Left renal cortex interstitium (tissue), 4 donors: Measurements from ENCODE around the gene GAS2. TPM values are rescaled to one million over a fixed set of nuclear protein-coding genes. Genes with fewer than 3 reads are reported as not detected.

Source experiments
- DNase-seq, 4 donors: peaks; one replicate each; pipeline ENCODE4 v3.0.0-alpha.2; 2013; ENCODE audit warnings: low read depth in 4 of 4, low spot score in 2 of 4, missing footprints in 1 of 4
- polyA plus RNA-seq, 4 donors: library from polyadenylated mRNA; unstranded; fragments of 120-200 nt; gene quantifications; one replicate each; pipeline ENCODE4 v1.2.1, GENCODE V29; 2013; ENCODE audit not compliant: insufficient read length in 4 of 4

The GAS2 gene
- polyA plus RNA-seq, 4 donors = 9.6 to 13.0 (median 11.1) TPM

DNA sequence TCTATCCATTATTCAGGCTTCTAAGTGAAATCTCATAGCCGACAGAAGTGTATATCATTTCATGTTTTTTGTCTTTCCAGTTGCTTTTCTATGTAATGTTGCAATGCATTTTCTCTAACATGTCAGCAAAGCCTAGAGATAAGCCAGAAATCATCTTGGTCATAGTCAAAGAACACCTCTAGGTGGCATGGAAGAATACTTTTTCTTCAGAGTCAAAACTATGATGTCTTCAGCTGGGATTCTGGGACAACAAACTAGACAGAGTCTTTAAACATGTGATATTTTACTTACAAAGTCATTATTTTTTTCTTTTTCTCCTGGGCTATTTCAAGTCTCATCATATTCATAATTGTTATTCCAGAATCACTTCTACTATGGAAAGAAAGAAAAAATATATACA, 4.4 kb downstream of the GAS2 start:
- no peak for DNase-seq

DNA sequence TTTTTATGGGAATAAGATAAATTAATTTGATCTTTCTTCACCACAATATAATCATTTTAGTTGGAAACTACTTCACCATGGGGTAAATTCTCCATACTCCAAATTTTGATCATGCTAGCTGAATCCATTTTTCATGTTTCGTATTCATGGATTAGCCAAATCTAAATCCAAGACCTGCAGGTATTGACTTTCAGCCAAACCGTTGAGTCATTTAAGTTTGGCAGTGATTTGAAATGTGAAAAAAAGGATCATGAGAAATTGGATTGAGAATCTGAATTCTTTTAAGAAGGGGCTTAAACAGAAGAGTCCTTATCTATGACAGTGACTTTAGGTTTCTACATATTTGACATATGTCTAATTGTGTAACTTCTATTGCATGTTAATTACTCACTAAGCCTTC, 5.3 kb downstream of the GAS2 start:
- no peak for DNase-seq

DNA sequence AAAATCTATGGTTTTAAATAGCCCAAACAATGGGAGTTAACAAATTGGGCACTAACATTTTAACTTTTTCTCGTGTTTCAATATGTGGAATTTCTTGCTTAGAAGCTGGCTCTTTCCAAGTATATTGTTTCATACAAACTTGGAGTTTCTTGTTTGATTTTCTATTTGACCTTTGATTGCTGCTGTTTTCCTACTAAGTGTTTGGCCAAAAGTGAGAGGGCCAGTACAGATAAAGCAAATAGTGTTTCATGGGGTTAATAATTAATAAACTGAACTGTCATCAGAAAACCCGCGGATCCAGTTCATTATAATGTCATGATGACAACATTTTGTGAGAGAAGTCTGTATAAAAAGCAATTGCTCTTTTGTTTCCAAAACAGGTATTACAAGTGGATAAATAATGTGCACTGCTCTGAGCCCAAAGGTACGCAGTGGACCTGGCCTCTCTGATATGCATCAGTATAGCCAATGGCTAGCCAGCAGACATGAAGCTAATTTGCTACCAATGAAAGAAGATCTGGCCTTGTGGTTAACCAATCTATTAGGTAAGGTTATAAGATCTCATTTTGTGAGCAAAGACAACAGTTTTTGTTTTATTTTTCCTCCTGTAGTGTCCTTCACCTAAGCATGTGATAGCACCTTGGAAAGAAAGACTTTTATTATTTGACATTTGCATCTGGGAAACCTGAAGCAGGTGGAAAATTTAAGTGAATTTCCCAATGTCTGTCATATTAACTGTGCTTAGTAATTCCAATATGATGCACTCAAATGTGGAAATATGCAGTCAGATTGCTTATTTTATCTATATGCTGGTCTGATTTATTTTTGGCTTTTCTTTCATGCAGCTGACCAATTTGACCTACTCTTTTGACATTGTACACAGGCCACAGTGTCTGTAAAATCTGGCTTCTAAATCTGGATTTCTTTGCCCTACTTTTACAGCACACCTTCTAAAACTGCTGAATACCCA, 8.3 kb downstream of the GAS2 start:
- DNase-seq = no peak

DNA sequence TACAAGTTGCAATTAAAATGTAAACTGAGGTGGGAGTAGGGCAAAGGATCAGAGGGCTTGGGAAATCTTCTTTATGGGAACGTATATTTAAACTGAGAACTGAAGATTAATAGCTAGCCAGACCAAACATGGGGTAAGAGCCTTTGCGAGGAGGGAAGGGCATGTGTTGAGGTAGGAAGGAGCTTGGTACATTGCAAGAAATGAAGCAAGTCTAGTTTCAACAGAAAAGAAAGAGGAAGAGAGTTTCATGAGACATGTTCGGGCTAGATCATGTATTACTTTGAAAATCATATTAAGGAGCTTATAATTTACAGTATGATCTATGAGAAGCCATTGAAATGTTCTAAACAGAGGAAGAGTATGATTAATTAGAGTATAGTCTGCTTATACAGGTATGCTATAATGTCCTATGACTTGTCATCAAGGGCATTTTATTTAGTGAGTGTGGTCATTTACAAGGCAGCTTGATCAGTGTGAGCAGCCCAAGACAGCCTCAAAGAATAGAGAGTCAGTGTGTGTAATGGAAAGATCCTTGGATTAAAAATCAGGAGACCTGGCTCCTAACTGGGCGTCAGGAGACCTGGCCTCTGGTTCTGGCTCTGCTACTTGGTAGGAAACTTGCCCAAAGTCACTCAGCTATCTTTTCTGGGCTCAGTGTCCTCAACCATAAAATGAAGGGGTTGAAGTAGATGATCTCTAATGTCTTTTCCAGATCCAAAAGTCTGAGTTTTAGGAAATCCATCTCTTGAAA, 10.9 kb downstream of the GAS2 start:
- DNase-seq = no peak

DNA sequence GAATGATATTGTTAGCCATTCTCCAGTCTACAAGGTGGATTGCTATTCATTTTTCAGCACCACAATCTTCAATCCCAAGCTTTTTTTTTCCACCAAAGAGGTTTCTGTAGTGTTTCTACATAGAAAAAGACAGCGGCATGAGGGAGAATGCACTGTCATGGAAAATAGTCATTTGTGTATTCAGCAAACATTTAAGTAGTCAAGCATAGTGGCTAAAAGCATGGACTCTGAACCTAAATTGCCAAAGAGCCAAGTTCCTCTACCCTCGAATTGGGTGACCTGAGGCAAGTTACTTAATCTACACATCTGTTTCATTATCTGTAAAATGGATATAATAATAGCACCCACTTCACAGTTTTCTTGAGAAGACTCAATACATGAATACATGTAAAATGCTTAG, 14.2 kb downstream of the GAS2 start:
- DNase-seq = no peak

DNA sequence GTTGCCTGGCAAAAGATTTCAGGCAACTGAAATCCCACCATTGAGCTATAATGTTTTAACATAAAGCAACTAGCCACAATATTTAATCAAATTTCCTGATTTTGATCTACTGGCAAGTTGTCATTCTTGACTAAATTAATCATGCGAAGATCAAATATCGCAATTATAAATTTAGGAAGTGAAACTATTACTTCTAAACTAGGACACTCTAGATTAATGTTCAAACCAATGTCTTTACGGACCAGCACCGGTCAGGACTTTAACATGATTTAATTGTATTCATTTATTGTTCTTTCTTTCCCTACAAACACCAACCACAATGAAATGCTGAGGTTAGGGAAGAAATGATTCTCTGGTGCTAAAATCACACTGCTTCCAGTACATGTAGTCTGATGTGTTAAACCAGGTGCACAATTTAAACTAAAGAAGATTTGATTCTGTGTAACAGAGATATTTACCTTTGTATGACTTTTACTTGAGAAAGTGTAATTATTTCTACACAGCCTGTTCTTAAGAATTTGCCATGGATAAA, 14.9 kb downstream of the GAS2 start:
- no peak for DNase-seq

DNA sequence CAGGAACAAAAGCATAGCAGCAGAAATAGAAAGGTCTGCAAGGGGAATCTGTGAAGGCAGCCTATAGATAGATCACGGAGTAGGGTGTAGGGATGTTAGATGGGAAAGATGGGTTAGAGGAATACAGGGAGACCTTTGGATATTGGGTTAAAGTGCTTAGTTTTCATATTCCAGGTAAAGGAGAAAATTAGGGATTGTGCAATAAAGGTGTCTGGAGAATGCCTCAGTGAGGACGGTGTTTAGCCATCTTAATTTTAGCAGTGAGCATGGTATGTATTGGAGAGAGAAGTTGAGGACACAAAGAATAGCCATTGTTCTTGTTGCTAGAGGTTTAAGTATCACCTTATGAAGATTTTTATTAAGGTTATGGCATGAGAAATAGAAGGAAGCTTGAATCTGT, 17.7 kb downstream of the GAS2 start:
- no peak for DNase-seq

DNA sequence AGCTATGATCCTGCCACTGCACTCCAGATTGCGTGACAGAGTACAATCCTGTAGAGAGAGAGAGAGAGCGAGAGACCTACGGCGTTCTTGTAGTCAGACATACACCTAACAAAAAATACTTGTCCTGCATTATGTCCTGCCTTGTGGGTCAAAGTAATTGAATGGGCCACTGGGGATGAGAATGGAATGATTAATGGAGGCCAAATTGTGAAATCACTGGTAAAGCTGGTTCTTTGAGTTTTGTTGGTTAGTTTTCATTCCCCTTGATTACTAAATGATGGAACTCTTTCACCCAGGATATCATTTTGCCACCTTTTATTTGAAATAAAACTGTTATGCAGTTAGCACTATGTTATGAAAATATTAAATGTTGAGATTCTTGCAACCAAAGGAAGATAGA, 18.7 kb downstream of the GAS2 start:
- no peak for DNase-seq

DNA sequence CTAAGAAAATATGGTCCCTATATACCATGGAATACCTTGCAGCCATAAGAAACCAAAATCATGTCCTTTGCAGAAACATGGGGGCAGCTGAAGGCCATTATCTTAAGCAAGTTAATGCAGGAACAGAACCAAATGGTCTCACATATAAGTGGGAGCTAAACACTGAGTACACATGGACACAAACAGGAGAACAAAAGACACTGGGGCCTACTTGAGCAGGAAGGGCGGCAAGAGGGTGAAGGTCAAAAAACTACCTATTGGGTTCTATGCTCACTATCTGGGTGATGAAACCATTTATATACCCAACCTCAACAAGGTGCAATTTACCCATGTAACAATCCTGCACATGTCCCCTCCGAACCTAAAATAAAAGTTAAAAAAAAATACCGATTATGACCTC, 22.5 kb downstream of the GAS2 start:
- DNase-seq = no peak

DNA sequence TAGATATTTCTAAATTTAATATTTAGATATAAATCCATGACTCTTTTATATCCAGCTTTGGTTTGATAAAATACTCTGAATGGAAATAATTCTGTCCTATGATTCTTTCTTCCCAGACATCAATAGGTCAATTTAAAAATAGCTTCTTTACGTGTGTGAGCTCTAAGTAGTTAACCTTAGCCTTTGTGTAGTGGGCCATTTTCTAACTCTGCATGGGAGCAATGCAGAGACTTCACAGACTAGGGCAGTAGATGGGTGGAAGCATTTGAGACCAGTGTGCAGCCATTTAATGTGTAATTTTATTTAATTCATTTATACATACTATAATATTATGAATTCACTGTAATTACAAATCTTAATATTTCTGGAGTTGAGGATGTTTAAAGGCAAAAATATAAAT, 23.8 kb downstream of the GAS2 start:
- DNase-seq = no peak

DNA sequence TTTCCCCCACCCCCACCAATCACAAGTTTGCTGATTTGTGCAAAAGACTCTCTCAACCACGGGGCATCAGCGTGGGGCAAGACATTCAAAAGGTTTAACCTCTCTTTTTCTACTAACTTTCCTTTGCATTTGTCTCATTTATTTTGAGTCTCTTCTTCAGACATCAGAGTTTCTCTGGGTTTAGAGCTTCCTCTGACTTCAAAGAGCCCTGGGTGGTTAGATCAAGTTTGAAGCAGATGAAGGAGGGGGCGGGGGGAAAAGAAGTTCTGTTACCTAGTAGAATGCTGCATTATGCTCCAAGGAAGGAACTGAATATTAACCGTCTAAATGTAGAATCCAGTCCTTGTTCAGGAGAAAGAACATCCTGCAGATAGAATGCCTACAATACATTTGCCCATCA, 24.5 kb downstream of the GAS2 start:
- no peak for DNase-seq

DNA sequence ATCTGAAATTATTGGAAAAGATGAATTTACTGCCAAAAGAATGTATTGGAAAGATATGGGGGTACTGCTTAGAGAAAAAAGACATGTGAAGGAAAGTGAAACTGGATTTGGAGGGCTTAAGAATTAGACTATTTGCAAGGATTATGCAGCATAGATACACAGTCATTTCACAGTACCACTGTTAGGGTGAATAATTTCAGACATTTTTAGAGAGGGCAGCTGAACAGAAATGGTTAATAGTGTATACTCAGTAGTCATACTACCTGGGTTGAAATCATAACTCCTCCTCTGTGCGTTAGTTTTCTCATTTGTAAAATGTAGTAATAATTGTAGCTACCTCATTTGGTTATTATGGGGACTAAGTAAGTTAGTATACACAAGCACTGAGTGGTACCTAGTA, 33.0 kb downstream of the GAS2 start:
- no peak for DNase-seq

DNA sequence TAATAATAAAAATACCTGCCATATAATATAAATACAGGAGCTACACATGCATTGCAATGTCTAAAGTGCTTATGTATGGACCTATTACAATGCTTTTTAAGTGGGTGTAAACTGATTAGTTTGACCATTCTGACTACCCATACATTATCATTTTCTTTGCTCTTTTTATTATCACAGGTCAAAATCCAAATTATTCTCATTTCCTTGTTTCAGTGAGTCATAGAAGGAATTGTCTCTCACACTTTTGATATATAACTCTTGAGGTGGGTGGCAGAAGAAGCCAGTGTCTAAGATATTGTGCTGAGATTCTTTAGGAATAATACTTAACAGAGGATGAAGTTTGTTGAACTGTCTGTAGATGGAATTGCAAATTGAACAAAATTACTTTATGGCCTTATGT, 35.6 kb downstream of the GAS2 start:
- DNase-seq = no peak

DNA sequence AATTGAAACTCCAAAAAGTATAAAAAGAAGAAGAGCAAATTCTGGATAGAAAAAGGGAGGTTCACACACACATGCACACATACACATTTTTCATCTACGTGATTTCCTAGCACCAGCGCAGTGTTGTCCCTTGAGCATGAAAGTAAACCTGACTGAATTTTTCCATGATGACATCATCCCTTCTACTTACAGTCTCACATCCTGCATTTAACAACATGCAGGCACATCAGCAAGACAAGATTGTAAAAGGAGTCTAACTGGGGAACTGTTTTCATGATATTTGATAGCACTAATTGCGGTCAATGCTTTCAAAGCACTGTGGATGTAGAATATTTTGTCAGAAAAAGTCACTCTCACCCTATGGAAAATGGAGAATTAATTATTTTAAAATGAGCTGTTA, 36.6 kb downstream of the GAS2 start:
- peak; percentile 28 to 59 (median 48) for DNase-seq

DNA sequence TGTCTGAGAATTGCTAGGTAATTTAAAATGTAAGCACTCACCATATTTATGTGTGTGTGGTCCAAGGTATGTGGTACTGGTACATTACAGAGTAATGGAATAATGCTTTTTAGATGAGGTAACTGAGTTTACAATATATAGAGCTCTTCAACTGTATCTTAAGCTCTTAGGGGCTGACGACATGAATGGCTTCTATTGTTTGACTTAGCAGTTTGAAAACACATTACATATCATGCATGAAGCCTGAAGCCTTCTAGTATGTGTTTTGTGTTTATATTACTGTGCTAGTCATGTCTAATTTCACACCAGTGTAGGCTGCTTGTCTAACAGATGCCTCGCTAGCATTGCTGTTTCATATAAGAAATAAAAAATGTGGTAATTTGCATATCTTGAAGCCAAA, 37.2 kb downstream of the GAS2 start:
- no peak for DNase-seq

DNA sequence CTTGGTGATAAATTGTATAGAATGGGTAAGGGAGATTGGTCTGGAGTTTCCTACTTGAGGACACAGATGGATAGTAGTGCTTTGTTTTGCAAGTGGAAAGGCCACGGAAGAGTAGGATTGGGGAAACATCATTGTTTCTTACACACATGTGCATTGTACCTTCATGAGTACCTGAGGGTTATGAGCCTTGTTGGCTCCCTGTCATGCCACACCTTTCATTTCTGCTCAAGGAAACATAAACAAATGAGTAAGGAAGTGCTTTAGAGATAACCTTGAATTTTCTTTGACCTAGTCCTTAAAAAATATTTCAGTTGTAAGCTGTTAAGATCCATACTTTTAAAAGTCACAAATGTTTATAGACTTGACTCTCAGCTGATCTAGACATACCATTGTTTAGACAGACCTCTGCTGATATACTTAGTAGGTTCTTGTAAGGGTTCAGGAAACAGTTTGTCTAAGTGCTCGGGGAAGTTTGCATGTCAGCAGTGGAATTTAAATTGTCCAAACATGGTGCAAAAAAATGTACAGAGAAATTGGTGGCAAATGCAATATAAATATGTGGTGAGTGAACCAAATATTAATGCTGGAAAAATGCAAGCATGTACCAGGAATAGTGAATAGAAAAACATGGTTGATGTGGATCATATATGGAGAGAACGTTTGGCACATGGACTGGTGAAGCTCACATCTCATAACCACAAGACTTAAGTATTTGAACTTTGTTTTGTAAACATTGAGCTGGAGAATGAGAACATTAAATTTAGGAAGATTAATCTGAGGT, 40.9 kb downstream of the GAS2 start:
- no peak for DNase-seq

DNA sequence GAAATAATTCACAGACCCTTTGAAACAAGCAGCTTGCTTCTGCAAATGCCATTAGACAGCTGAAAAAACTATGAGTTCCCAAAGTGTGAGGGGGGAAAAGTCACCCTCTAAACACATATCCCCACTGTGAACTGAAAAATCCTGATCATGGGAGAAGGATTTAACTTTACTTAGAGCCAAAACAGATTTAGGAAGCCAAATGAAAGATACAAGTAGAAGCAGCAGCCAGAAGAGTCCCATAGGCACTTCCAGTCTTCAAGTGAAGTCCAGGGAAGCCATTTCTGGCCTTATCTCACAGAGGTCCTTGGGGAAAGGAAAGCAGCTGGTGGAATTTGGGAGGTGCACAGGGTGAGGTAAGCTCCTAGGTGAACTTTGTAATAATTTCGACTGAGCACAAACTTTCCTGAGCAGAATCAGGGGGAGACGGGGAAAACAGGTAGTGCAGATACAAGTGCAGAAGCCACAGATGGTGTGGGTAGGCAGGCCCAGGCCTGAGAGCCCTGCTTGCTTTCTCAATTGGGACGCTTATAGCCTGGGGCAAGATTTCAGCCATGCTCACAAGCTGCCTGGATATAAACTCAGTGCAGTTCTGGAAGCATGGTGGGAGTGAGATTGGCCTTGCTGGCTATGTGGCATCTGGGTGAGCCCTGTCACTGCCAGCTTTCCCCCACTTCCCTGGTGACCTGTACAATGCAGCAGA, 44.8 kb downstream of the GAS2 start:
- no peak for DNase-seq

DNA sequence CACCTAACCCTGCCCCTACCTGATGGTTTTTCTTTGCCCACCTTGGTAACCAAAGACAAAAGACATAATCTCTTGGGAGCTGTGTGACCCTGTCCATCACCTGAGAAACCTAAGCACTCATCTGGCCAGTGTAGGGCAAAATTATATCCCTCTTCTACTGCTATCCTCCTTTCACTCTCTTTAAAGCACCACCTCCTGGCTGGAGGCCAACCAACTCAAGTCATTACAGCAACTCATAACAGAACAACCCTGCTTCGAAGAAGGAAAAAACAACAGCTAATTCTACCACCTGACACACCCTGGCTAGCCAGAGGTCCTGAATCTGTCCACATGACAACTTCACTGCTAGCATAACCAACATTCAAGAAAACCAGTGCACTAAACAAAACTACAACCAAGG, 45.5 kb downstream of the GAS2 start:
- no peak for DNase-seq

DNA sequence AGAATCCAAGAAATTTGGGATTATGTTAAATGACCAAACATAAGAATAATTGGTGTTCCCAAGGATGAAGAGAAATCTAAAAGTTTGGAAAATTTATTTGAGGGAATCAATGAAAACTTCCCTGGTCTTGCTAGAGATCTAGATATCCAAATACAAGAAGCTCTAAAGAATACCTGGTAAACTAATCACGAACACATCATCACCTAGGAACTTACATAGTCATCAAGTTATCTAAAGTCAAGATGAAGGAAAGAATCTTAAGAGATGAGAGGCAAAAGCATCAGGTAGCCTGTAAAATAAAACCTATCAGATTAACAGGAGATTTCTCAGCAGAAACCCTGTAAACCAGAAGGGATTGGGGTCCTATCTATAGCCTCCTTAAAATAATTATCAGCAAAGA, 46.9 kb downstream of the GAS2 start:
- no peak for DNase-seq

DNA sequence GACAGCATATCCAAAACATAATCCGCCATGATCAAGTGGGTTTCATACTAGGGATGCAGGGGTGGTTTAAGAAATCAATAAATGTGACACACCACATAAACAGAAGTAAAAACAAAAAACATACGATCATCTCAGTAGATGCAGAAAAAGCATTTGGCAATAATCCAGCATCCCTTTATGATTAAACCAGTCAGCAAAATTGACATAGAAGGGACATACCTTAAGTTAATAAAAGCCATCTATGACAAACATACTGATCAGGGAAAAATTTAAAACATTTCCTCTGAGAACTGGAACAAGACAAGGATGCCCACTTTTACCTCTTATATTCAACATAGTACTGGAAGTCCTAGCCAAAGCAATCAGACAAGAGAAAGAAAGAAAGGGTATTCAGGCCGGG, 49.6 kb downstream of the GAS2 start:
- no peak for DNase-seq
